WTC11 (cell line): ENCODE data around the gene CIPC.

ENCODE experiments used
- CREM ChIP-seq: sonication (generic); formaldehyde crosslinking; IDR thresholded peaks from 2 replicates; pipeline ENCODE4 v1.8.1; 2022; ENCODE audit warnings: mild to moderate bottlenecking, missing genetic modification reagents, moderate library complexity
- CTCF ChIP-seq: fragments of 200-600 bp; IDR thresholded peaks from 2 replicates; pipeline ENCODE4 v1.8.0; 2022; ENCODE audit warnings: antibody characterized with exemption
- GABPB1 ChIP-seq: sonication (generic); formaldehyde crosslinking; IDR thresholded peaks from 2 replicates; pipeline ENCODE4 v1.8.1; 2023; ENCODE audit warnings: mild to moderate bottlenecking, missing genetic modification reagents
- JUN ChIP-seq: sonication (generic); formaldehyde crosslinking; IDR thresholded peaks from 2 replicates; pipeline ENCODE4 v1.8.0; 2023; ENCODE audit warnings: mild to moderate bottlenecking, missing genetic modification reagents
- KAT7 ChIP-seq: sonication (generic); formaldehyde crosslinking; IDR thresholded peaks from 2 replicates; pipeline ENCODE4 v1.8.1; 2023; ENCODE audit warnings: missing genetic modification reagents, mild to moderate bottlenecking, borderline replicate concordance
- MAX ChIP-seq: sonication (generic); formaldehyde crosslinking; IDR thresholded peaks from 2 replicates; pipeline ENCODE4 v1.8.0; 2022; ENCODE audit warnings: mild to moderate bottlenecking, missing genetic modification reagents
- NFYB ChIP-seq: sonication (generic); formaldehyde crosslinking; conservative IDR thresholded peaks from 2 replicates; pipeline ENCODE4 v1.8.0; 2022; ENCODE audit warnings: low read depth, missing genetic modification reagents
- NR2C2 ChIP-seq: sonication (generic); formaldehyde crosslinking; IDR thresholded peaks from 2 replicates; pipeline ENCODE4 v1.8.0; 2022; ENCODE audit warnings: mild to moderate bottlenecking, missing genetic modification reagents
- SP1 ChIP-seq: sonication (generic); formaldehyde crosslinking; conservative IDR thresholded peaks from 2 replicates; pipeline ENCODE4 v1.8.1; 2022; ENCODE audit warnings: missing genetic modification reagents
- TF ChIP-seq, protein P1 (sequence below): sonication (generic); formaldehyde crosslinking; IDR thresholded peaks from 2 replicates; pipeline ENCODE4 v1.8.1; 2022; ENCODE audit warnings: low read depth, mild to moderate bottlenecking, moderate library complexity, missing genetic modification reagents, borderline replicate concordance

DNA sequence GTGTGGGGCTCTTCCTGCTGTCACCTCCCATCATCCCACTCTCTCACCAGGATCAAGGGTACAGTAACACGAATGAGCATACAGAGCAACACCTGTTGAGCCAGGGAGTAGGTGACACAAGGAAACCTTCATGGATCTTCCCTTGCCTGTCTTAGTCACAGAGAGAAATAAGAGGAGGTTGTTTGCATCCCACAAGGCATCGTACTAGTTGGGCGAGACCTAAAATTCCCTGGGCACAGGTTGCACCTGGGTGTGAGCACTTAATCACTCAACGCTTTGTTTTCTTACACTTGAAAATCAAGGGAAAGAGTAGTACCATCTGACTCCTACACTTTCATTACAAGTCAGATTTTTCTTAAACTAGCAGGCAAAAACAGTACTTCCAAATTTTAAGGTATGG lies 16.6 kb downstream of the CIPC start:
- TF ChIP-seq JUN (CRISPR knock-in tag) (no peak), GABPB1 (CRISPR knock-in tag) (no peak), CTCF (no peak), NR2C2 (no peak), NFYB (CRISPR knock-in tag) (no peak), MAX (CRISPR knock-in tag) (no peak), KAT7 (no peak), CREM (no peak), SP1 (CRISPR knock-in tag) (no peak)
- TF ChIP-seq, protein P1, sequence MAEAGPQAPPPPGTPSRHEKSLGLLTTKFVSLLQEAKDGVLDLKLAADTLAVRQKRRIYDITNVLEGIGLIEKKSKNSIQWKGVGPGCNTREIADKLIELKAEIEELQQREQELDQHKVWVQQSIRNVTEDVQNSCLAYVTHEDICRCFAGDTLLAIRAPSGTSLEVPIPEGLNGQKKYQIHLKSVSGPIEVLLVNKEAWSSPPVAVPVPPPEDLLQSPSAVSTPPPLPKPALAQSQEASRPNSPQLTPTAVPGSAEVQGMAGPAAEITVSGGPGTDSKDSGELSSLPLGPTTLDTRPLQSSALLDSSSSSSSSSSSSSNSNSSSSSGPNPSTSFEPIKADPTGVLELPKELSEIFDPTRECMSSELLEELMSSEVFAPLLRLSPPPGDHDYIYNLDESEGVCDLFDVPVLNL (CRISPR knock-in tag) = no peak
